GM12878 (cell line): Measurements from ENCODE around the gene SCN11A. TPM values are rescaled to one million over a fixed set of nuclear protein-coding genes. Genes with fewer than 3 reads are reported as not detected.

Experiments
- ATAC-seq: fragments of 200-7000 bp; cut with Tn5 transposase; 3 replicates; pipeline ENCODE4 v1.9.1; 2020; ENCODE audit warnings: mild to moderate bottlenecking, moderate library complexity
- BruUV-seq: library from RNA; stranded (reverse); fragments of 400-500 nt; replicated peaks from 2 replicates; lab custom pipeline; 2021; lab: Mats Ljungman, UMichigan
- CTCF ChIA-PET: fragments of 300-600 bp; sonication (Branson Sonifier 250); formaldehyde crosslinking; extraction: SDS; loops from one replicate; lab custom pipeline; 2021; ENCODE audit warnings: inconsistent platforms; lab: Yijun Ruan, JAX
- POLR2A ChIA-PET: fragments of 350-600 bp; formaldehyde crosslinking; extraction: SDS; loops from one replicate; lab custom pipeline; 2021; ENCODE audit warnings: inconsistent platforms; lab: Charles Lee
- RAD21 ChIA-PET: fragments of 300-600 bp; sonication (Branson Sonifier 250); formaldehyde crosslinking; loops from one replicate; lab custom pipeline; 2023; ENCODE audit warnings: antibody characterized with exemption; ENCODE audit not compliant: unreplicated experiment; lab: Charles Lee
- SMC1A ChIA-PET: fragments of 300-600 bp; sonication (Branson Sonifier 250); formaldehyde crosslinking; loops from one replicate; lab custom pipeline; 2023; ENCODE audit not compliant: unreplicated experiment, uncharacterized antibody; lab: Charles Lee
- DNase-seq: peaks from one replicate; pipeline ENCODE4 v3.0.0-alpha.2; 2011; ENCODE audit warnings: low read depth, low spot score
- FAIRE-seq: peaks from 3 replicates; lab custom pipeline; 2011; peaks lifted over from hg19 to GRCh38; lab: Jason Lieb, UNC
- H2AFZ ChIP-seq: 2 replicates; pipeline ENCODE4 v1.6.0; 2011; ENCODE audit warnings: low read depth, low read length, control low read depth; ENCODE audit not compliant: control insufficient read depth
- H3K27ac ChIP-seq: 2 replicates; pipeline ENCODE4 v1.5.1; 2011; ENCODE audit warnings: control low read depth; ENCODE audit not compliant: control insufficient read depth, insufficient read depth
- H3K27me3 ChIP-seq, 2 experiments: replicated peaks in 1 of 2; 2 replicates each; pipeline versions ENCODE4 v1.6.0 to v1.6.1; 2011; ENCODE audit warnings: low read length in 1 of 2; ENCODE audit not compliant: control insufficient read depth in 2 of 2, insufficient read depth in 2 of 2
- H3K36me3 ChIP-seq, 2 experiments: 2 replicates each; pipeline ENCODE4 v1.5.1; 2011; ENCODE audit warnings: low read length in 1 of 2; ENCODE audit not compliant: control insufficient read depth in 2 of 2, insufficient read depth in 2 of 2
- H3K4me1 ChIP-seq: 2 replicates; pipeline ENCODE4 v1.6.1; 2011; ENCODE audit warnings: mild to moderate bottlenecking, low read length, moderate library complexity, mixed read lengths; ENCODE audit not compliant: control insufficient read depth, insufficient read depth
- H3K4me2 ChIP-seq: 2 replicates; pipeline ENCODE4 v1.6.0; 2011; ENCODE audit warnings: control low read depth; ENCODE audit not compliant: control insufficient read depth, insufficient read depth
- H3K4me3 ChIP-seq: fragments of 200-600 bp; sonication (generic); 2 replicates; pipeline ENCODE4 v1.5.1; 2016
- H3K79me2 ChIP-seq: 2 replicates; pipeline ENCODE4 v1.6.0; 2011; ENCODE audit warnings: low read length; ENCODE audit not compliant: control insufficient read depth, insufficient read depth
- H3K9ac ChIP-seq: 2 replicates; pipeline ENCODE4 v1.8.0; 2011; ENCODE audit warnings: low read length, control low read depth, mixed read lengths; ENCODE audit not compliant: control insufficient read depth, insufficient read depth
- H3K9me3 ChIP-seq: replicated peaks from 3 replicates; pipeline ENCODE4 v1.5.1; 2011; ENCODE audit warnings: mild to moderate bottlenecking, low read length; ENCODE audit not compliant: control insufficient read depth, insufficient read depth
- H4K20me1 ChIP-seq: 2 replicates; pipeline ENCODE4 v1.6.0; 2011; ENCODE audit not compliant: control insufficient read depth, insufficient read depth
- CTCF ChIP-seq, 3 experiments: IDR thresholded peaks in 2 of 3; conservative IDR thresholded peaks in 1 of 3; 2 replicates each; pipeline ENCODE4 v1.5.1; 2011; ENCODE audit warnings: low read depth in 3 of 3, low read length in 3 of 3, mild to moderate bottlenecking in 3 of 3, control low read depth in 2 of 3, moderate library complexity in 2 of 3, inconsistent platforms in 1 of 3, mixed read lengths in 1 of 3; ENCODE audit not compliant: control insufficient read depth in 2 of 3, insufficient read depth in 1 of 3; ENCODE audit errors: extremely low read depth in 1 of 3
- ETV6 ChIP-seq, 2 experiments: fragments of 450-650 bp in 1 of 2; IDR thresholded peaks in 1 of 2; conservative IDR thresholded peaks in 1 of 2; 2 replicates each; pipeline ENCODE4 v1.6.1; 2014; ENCODE audit warnings: antibody characterized with exemption in 1 of 2, borderline replicate concordance in 1 of 2, low read depth in 1 of 2, mild to moderate bottlenecking in 1 of 2, moderate library complexity in 1 of 2
- NKRF ChIP-seq: fragments of 450-650 bp; conservative IDR thresholded peaks from 2 replicates; pipeline ENCODE4 v1.6.1; 2017; ENCODE audit warnings: mild to moderate bottlenecking, moderate library complexity
- RAD21 ChIP-seq: IDR thresholded peaks from 2 replicates; pipeline ENCODE4 v1.6.1; 2011; ENCODE audit warnings: mild to moderate bottlenecking, low read depth, low read length, moderate library complexity; ENCODE audit not compliant: insufficient read depth
- RUNX3 ChIP-seq: IDR thresholded peaks from 2 replicates; pipeline ENCODE4 v1.6.1; 2012; ENCODE audit warnings: low read length, inconsistent platforms
- SPI1 ChIP-seq: IDR thresholded peaks from 2 replicates; pipeline ENCODE4 v1.6.1; 2011; ENCODE audit warnings: low read depth, mild to moderate bottlenecking, low read length, moderate library complexity, borderline replicate concordance; ENCODE audit not compliant: insufficient read depth
- YY1 ChIP-seq: IDR thresholded peaks from 2 replicates; pipeline ENCODE4 v1.6.1; 2011; ENCODE audit warnings: low read depth, mild to moderate bottlenecking, low read length
- WGBS: methylation state at CpG from one replicate; pipeline ENCODE4 v1.1.6; 2016; ENCODE audit warnings: low lambda C conversion rate; ENCODE audit not compliant: insufficient replicate concordance, insufficient coverage; ENCODE audit errors: missing lambda C conversion rate; 5-methylcytosine and 5-hydroxymethylcytosine counted together
- in situ Hi-C: fragments of 300-500 bp; cut with MboI; formaldehyde crosslinking; loops from 9 replicates; pipeline ENCODE4 v1.14.3; 2018; ENCODE audit warnings: mixed read lengths
- intact Hi-C: fragments of 100-400 bp; cut with micrococcal nuclease; formaldehyde crosslinking; loops from one replicate; pipeline ENCODE4 v1.14.2; 2022; ENCODE audit not compliant: unreplicated experiment
- polyA plus RNA-seq, 11 experiments: library from polyadenylated mRNA; depleted of rRNA in 4 of 11; unstranded in 6 of 11; stranded (reverse) in 5 of 11; fragments of >200 nt; fragmentation: Nextera tagmentation in 4 of 11; fragmentation: Illumina TruSeq in 1 of 11; extraction: Ambion mirVana in 4 of 11; extraction: Trizol in 1 of 11; gene quantifications; 1 replicate in 1 of 11; 2 replicates in 10 of 11; pipeline versions ENCODE4 v1.2.1 to v1.2.3, GENCODE V29; 2011 to 2016; ENCODE audit warnings: inconsistent platforms in 2 of 11, missing spikeins in 2 of 11, low read depth in 1 of 11
- total RNA-seq, 4 experiments: library from RNA; depleted of rRNA in 3 of 4; stranded (reverse); fragments of >200 nt in 3 of 4; fragmentation: Illumina TruSeq in 1 of 4; extraction: Trizol in 1 of 4; gene quantifications; 2 replicates each; pipeline versions ENCODE4 v1.2.1 to v1.2.3, GENCODE V29; 2013 to 2021

SCN11A gene
- total and polyA plus RNA-seq, 10 of the 15 experiments (the other 5 are each of a cell fraction or from before 2014, with no cell fraction given): under 0.01 to 0.14 (median 0.03) TPM; not detected in 4

- ATAC-seq: peak; percentile 100
- Histone ChIP-seq H3K4me2 (no peak overlapping the region), H3K36me3 (peaks cover 0 to 6% of the 10 kb centered on the region in 2 experiments; a peak in 2 of 4 replicates), H3K4me1 (no peaks in the 10 kb centered on the region), H3K9me3 (no peaks in the 10 kb centered on the region), H3K27ac (no peak overlapping the region), H4K20me1 (no peaks in the 10 kb centered on the region), H3K79me2 (no peaks in the 10 kb centered on the region), H3K4me3 (no peak overlapping the region), H3K9ac (no peak overlapping the region), H3K27me3 (no peaks in the 10 kb centered on the region), H2AFZ (no peak overlapping the region)
- TF ChIP-seq ETV6 (conservative IDR thresholded peaks at IDR 0.05 in 1 of 2, IDR thresholded peaks at IDR 0.05 in 1 of 2; ENCODE audit: borderline replicate concordance in 1 of 2, low read depth in 1 of 2) (no peak), SPI1 (peak; percentile 66; the same call in 1 of the 2 replicates), YY1 (0 out of 2 replicates have a peak, but pooled peaks have one; percentile 33), CTCF (IDR thresholded peaks at IDR 0.05 in 2 of 3, conservative IDR thresholded peaks at IDR 0.05 in 1 of 3; ENCODE audit: control insufficient read depth in 2 of 3, extremely low read depth in 1 of 3, insufficient read depth in 1 of 3, low read depth in 3 of 3, low read length in 3 of 3) (peak; percentile 55 to 64 (median 57)), RAD21 (peak; percentile 43), NKRF (no peak), RUNX3 (peak; percentile 16; the same call in 1 of the 2 replicates)
- FAIRE-seq: peak; percentile 65
- SMC1A ChIA-PET: interaction anchor here (1.2 to 1.6 kb wide), 2 partner anchors 35 to 85 kb away, joined by 3 read pairs; no protein-coding TSS in a partner anchor
- POLR2A ChIA-PET: interaction anchor here (0.6 kb wide), 1 partner anchor 20 kb away, joined by 3 read pairs; no protein-coding TSS in a partner anchor
- DNase-seq: no peak
- intact Hi-C loops: no loop called here
- WGBS: 0% methylated on average over 1 of the region's 1 CpG
- RAD21 ChIA-PET: interaction anchor here (1.4 kb wide), 1 partner anchor 65 kb away, joined by 4 read pairs; no protein-coding TSS in a partner anchor
- in situ Hi-C loops: no loop called here
- CTCF ChIA-PET: interaction anchor here (0.8 to 1.8 kb wide), 5 partner anchors 9 to 226 kb away, joined by 3 to 8 read pairs (median 4); partner anchors contain the start of gene XIRP1
- BruUV-seq: no TSS peak
Measured at GRCh38 chr3:39065197-39065596, 13.5 kb upstream of the SCN11A start.
